Measurements from ENCODE around the gene ZP3.
"Not testable (repeated sequence)": the region's sequence is repeated elsewhere in the genome, so short reads cannot be mapped to it uniquely, and the experiment has no call there.

The ZP3 gene

GRCh38 chr7:76424413-76425111 is at the start of gene ZP3:
Gene ZP3 (plus strand): TSS chr7:76424950. CDS start chr7:76424965, 15 bp downstream.
- no peak for DNase-seq (ENCODE audit: low spot score)

GRCh38 chr7:76375251-76375650 is 49.5 kb upstream of the ZP3 start:
- no peak for DNase-seq (ENCODE audit: low spot score)

DNA sequence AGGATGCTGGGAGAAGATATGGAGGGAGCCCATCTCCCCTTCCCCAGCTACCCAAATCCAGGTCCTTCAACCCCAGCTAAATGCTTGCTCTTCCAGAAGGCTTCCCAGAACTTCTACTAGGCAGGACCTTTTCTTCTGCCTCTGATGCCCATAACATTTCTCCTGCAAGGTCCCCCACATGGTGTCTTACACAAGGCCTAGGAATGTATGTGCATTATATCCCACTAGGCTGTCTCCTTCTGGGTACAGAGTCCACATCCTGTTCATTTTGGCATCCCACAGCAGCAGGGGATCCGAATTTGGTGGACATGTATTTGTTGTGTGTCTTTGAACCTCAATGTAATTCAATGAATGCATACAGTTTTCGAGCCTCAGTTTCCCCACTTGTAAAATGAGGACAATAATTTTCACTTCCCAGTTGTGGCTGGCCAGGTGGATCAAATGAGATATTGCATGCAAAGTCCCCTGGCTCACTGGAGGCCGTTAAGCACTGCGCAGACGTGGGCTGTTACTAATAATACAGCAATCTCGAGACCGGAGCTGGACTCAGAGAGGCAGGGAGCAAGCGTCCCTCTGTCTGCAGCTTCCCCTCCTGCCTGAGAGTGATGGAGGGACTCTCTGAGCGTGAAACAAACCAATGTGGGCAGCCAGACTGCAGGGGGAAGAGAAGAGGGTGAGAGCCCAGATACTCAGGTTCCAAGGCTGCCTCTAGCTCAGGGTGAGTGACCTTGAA is 47.4 kb upstream of the ZP3 start:
- no peak for DNase-seq (ENCODE audit: low spot score)

GRCh38 chr7:76380623-76380966 is 44.2 kb upstream of the ZP3 start:
- DNase-seq (ENCODE audit: low spot score): no peak

DNA sequence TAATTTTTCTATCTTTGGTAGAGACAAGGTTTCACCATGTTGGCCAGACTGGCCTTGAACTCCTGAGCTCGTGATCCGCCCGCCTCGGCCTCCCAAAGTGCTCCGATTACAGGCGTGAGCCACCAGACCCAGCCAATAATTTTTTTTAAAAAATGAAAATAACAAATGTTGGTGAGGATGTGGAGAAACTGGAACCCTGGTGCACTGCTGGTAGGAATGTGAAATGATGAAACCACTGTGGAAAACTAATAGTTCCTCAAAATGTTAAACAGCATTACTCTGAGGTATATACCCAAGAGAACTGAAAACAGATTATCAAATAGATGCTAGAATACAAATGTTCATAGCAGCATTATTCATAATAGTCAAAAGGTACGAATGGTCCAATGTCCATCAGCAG is 42.9 kb upstream of the ZP3 start:
- DNase-seq (ENCODE audit: low spot score): no peak

DNA sequence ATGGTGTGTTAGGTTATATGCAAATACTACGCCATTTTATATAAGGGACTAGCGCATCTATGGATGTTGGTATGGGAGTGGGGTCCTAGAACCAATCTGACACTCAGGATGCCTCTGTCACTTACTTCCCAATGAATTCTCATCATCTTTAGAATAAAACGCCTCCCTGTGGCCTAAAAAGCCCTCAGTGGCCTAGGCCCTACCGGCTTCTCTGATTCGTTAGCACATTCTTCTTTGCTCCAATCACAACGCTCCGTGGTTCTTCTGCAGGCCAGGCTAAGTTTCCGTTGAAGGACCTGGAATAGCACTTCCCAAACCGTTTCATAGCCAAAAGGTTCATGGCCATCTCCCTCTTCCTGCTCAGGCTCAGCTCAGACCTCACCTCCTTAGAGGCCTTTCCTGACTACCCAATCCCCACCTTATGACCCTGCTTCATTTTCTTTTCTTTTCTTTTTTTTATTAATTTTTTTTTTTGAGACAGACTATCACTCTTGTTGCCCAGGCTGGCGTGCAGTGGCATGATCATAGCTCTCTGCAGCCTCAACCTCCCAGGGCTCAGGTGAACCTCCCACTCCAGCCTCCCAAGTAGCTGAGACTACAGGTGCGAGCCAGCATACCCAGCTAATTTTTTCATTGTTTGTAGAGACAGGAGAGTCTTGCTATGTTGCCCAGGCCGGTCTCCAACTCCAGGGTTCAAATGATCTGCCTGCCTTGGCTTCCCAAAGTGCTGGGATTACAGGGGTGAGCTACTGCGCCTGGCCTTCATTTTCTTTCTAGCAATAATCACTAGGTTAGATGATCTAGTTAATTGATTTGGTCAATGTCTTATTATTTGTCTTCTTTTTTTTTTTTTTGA is 41.4 kb upstream of the ZP3 start:
- DNase-seq (ENCODE audit: low spot score): no peak

- no peak for DNase-seq (ENCODE audit: low spot score)
Observed at GRCh38 chr7:76386691-76387260, 38.0 kb upstream of the ZP3 start.

- DNase-seq (ENCODE audit: low spot score): not testable (repeated sequence)
Observed at GRCh38 chr7:76387789-76388188, 37.0 kb upstream of the ZP3 start.

GRCh38 chr7:76390092-76390491 is 34.7 kb upstream of the ZP3 start:
- DNase-seq (ENCODE audit: low spot score): no peak

DNA sequence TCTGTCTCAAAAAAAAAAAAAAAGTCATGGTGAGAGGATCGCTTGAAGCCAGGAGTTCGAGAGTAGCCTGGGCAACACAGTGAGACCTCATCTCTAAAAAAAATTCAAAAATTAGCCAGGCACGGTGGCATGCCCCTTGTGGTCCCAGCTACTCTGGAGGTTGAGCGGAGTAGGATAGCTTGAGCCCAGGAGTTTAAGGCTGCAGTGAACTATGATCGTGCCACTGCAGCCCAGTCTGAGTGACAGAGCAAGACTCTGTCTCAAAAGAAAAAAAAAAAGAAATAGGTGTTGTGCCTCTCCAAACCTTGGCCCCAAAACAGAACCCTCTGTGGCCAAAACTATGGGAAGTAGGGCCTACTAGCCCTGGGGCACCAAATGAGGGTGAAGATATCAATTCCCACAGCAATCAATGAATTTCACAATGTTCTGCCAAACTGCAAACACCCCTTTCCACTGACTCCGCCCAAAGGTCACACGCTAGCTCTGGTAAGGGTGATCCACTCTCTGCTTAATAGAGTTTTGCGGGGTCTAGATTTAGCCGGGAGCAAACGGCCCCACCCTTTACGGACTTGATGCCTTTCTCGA is 32.1 kb upstream of the ZP3 start:
- DNase-seq (ENCODE audit: low spot score): no peak

- DNase-seq (ENCODE audit: low spot score): peak; percentile 93
Observed at GRCh38 chr7:76393116-76394031, 31.4 kb upstream of the ZP3 start.

DNA sequence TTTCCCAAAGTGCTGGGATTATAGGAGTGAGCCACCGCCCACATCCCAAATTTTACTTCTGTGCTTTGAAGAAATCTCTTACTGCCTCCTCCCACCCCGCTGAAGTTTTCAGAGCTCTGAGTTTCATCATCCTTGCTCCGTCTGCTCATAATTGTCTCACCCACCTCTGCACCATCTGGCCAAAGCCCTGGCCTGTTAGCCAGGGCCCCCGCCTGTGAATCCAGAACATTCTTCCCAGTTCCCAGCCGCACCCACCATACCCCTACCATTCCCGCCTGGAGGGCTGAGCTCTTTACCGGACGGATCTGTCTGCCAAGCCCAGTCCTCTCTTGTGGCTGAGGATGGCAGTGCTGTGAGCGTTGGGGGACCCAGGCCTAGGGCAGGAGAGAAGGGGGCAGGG is 29.8 kb upstream of the ZP3 start:
- DNase-seq (ENCODE audit: low spot score): no peak

DNA sequence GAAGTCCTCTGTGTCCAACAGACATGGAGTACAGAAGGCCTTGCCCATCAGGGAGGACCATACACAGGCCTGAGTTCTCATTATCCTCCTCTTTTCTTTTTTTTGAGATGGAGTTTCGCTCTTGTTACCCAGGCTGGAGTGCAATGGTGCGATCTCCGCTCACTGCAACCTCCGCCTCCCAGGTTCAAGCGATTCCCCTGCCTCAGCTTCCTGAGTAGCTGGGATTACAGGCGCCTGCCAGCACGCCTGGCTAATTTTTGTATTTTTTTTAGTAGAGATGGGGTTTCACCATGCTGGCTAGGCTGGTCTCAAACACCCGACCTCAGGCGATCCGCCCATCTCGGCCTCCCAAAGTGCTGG is 29.2 kb upstream of the ZP3 start:
- not testable (repeated sequence) for DNase-seq (ENCODE audit: low spot score)

DNA sequence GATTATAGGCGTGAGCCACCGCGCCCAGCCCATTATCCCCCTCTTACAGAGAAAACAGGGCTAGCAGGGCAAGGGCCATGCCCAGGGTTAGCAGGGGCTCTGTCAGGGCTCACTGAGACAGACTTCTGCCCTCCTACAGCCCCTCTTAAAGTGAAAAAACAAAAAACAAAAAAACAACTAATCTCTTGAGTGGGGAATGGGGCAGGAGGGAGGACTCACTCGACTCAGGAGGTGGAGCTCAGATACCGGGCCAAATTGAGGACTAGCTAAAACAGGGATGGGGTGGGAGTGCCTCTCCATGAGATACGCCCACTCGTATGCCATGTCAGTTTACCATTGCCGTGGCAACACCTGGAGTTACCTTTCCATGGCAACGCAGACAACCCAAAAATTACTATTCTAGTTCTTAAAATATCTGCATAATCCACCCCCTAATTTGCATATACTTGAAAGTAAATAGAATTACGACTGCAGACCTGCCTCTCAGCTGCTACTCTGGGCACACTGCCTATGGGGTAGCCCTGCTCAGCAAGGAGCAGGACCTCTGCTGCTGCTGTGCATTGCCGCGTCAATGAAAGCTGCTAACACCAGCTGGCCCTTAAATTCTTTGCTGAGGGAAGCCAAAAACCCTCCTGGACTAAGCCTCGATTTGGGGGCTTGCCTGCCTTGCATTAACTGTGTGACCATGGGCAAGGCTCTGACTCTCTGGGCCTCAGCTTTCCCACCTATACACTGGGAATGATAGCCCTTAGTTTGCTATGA is 28.6 kb upstream of the ZP3 start:
- peak; percentile 84 for DNase-seq (ENCODE audit: low spot score)

DNA sequence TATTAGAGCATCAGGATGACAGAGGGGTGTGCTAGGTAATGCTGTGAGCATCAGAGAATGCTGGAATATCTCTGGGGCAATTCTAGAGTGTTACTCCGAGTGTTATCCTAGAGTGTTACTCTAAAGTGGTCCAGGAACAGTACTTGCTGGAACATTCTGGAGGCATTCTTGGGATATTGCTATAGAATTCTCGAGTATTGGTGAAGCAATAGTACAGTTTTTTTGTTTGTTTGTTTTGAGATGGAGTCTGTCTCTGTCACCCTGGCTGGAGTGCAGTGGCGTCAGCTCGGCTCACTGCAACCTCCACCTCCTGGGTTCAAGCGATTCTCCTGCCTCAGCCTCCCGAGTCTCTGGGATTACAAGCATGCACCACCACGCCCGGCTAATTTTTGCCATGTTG is 27.9 kb upstream of the ZP3 start:
- no peak for DNase-seq (ENCODE audit: low spot score)

DNA sequence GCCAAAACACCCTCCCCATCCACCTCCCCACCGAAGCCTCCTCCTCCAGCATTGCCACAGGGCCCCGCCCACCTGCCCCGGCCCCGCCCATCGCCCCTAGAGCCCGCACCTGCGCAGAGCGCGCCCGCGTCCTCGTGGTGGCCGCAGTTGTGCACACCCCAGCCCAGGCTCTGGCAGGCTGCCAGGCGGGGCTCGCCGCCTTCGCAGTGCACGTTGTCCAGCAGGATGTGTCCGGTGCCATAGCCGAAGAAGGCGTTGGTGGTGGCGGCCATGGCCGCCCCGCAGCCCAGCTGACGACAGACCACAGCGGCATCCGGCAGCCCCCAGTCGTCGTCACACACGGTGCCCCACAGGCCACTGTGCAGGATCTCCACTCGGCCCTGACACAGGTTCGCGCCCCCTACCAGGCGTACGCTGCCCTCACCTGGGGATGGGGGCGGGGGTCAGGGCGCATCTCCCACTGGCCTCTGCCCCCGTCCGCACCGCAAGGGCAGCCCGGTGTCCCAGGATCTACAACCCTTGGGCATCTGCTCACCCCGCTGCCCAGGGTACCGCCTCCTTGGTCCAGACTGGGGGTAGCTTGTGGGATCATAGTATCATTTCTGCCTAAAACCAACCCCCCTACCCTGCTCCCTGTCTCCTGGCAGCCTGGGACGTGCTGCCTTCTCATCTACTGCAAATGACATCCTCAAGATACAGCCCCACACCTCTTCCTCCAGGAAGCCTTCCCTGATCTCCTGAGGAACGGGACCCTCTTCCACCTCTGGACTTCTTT is 27.2 kb upstream of the ZP3 start:
- peak; percentile 67 for DNase-seq (ENCODE audit: low spot score)

DNA sequence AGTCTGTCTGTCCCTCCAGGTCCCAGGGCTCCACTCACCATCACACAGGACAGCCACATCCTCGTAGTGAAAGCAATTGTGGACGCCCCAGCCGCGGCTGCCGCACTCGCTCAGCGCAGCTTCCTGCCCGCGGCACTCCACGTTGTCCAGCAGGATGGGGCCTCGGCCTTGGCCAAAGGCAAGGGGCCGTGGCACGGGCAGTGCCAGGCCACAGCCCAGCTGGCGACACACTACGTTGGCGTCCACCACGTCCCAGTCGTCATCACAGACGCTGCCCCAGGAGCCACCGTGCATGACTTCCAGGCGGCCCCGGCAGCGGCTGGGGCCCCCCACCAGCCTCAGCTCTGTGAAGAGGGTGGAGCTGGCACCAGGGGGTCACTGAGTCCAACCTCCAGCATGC is 24.5 kb upstream of the ZP3 start:
- no peak for DNase-seq (ENCODE audit: low spot score)

GRCh38 chr7:76403097-76403496 is 21.7 kb upstream of the ZP3 start:
- DNase-seq (ENCODE audit: low spot score): not testable (repeated sequence)

DNA sequence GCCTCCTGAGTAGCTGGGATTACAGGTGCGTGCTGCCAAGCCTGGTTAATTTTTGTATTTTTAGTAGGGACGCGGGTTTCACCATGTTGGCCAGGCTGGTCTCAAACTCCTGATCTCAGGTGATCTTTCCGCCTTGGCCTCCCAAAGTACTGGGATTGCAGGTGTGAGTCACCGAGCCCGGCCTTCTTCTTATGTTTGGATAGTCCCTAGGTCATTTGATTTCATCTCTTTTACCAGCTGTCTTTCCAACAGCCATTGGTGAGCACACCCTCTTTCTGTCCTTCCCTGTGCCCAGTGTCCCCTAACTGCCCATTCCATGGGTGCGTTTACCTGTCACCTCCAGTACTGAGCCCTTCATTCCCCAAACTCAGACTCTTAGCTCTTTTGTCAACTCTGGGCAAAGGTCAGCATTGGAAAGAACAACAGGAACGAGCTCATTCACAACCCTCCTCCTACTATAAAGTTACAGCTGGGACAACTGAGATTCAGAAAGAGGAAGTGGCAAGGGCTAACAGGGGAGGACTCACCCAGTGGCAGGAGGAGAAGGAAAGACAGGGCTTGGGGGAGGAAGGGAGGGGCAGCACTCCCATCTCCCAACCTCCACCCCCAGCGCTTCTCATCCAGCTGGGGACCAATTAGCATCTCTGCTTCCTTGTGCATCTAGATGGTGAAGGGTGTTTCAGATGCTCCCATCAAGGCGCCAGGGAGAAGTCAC is 20.8 kb upstream of the ZP3 start:
- no peak for DNase-seq (ENCODE audit: low spot score)
